HG03196 (cell line): Measurements from ENCODE around the gene RFPL3.
"Not testable (repeated sequence)": the region's sequence is repeated elsewhere in the genome, so short reads cannot be mapped to it uniquely, and the experiment has no call there.

Experiments used
- ATAC-seq: cut with Tn5 transposase; IDR thresholded peaks from one replicate; pipeline ENCODE4 v1.9.1; 2021; ENCODE audit not compliant: unreplicated experiment

The RFPL3 gene

DNA sequence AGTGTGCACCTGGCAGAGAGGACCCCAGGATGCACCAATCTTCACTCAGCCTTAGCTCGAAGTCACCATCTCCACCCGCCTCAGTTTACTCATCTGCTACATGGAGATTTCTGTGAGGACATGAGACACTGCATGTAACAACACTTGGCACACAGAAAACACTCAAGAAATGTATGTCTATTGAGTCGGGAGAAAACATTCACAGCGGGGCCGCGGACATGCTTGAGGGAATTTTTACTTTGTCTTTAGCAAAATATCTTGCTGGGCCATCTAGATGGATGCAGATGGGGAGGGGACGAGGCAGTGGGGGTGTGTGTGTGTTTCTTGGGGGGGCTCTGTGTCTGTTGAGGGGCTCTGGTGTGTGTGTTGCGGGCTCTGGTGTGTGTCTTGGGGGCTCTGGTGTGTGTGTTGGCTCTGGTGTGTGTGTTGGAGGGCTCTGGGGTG lies 28.4 kb upstream of the RFPL3 start:
- no peak for ATAC-seq

DNA sequence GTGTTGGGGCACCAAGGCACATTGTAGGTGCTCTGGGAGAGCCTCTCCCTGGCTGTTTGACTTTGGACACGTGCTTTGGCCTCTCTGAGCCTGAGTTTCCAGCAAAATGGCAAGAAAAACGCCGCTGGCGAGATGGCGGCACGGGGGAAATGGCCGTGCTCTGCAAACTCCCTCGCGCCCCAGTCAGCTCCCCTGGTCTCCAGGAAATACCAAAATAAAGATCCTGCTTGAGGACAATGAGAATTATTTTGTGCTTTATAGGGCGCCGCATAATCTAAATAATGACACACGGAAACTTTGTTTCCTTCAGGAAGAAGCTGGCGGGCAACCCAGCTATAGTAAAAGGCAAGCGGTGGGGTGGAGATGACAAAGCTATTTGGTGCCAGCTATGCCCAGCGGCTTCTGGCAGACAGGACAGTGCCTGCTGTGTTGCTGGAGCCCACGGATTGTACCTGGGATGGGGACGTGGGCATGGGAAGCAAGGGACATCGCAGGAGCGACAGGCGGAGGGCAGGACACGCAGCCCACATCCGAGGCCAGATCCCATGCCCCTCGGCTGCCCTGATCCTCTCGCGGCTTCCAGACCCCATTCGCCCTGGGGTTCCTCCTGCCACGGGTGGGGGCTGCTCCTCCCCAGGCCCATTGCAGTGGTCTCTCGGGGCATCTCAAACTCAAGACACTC lies 26.3 kb upstream of the RFPL3 start:
- no peak for ATAC-seq

- no peak for ATAC-seq
Observed at GRCh38 chr22:32331918-32332725, 25.5 kb upstream of the RFPL3 start.

- ATAC-seq: no peak
Observed at GRCh38 chr22:32333141-32333768, 24.4 kb upstream of the RFPL3 start.

- ATAC-seq: no peak
Observed at GRCh38 chr22:32333769-32334659, 23.7 kb upstream of the RFPL3 start.

- ATAC-seq: no peak
Observed at GRCh38 chr22:32334660-32335365, 22.9 kb upstream of the RFPL3 start.

GRCh38 chr22:32335471-32335870 lies 22.2 kb upstream of the RFPL3 start:
- no peak for ATAC-seq

- ATAC-seq: no peak
Observed at GRCh38 chr22:32336121-32336603, 21.5 kb upstream of the RFPL3 start.

GRCh38 chr22:32336771-32337424 lies 20.8 kb upstream of the RFPL3 start:
- ATAC-seq: no peak

GRCh38 chr22:32337425-32337824 lies 20.2 kb upstream of the RFPL3 start:
- ATAC-seq: not testable (repeated sequence)

- ATAC-seq: no peak
Observed at GRCh38 chr22:32338757-32339156, 18.9 kb upstream of the RFPL3 start.

DNA sequence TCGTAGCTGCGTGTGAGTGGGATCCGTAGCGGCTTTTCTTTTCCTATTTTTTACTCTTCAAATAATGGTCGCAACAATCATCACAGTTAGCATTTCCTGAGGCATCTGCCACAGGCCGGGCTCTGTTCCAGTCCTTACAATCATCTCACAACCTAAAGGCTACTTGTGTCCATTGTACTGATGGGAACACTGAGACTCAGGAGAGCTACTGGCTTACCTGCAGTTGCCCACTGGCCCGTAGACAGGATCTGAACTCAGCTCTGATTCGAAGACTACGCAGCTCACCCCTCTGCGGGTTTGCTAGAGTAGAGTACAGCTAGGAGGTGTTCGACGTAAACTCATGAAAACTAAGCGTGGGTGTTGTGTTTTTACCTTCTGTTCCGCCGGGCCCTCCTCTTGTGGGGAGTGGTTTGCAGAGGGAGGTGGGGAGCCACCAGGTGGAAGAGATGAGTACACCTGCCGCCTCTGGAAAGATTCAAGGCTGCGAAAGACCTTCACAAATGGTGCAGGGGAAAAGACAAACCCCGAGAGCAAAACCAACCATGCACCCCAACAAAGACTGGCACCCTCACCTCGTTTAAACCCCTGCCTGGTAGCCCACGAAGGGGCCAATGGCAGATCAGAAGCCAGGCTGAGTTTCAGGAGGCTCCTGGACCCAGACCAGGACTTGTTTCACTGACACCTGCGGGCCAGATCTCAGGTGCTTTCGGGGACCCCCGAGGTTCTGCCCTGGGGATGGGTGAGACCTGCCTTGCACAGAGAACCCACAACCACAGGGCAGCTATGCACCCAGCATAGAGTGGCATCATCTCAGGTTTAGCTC lies 18.3 kb upstream of the RFPL3 start:
- ATAC-seq: no peak

GRCh38 chr22:32340411-32340810 lies 17.3 kb upstream of the RFPL3 start:
- ATAC-seq: no peak

- no peak for ATAC-seq
Observed at GRCh38 chr22:32341122-32341740, 16.4 kb upstream of the RFPL3 start.

- ATAC-seq: no peak
Observed at GRCh38 chr22:32342977-32343376, 14.7 kb upstream of the RFPL3 start.

DNA sequence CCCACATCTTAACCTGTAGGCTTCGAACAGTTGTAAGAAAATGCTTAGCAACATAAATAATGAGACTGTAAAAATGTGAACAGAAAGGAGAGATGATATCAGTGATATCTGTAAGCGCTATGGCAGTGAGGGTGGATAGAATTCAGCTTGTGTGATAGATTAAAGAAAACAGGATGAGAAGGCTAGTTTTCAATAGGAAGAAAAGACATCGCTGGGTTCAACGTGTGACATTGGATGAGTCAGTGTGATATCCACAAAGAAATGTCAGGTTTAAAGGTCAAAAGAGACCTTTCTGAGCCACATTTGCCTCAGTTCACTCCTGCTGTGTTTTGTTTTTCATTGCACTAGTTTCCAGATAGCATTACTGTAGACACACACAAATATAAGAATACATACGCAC lies 13.7 kb upstream of the RFPL3 start:
- no peak for ATAC-seq

DNA sequence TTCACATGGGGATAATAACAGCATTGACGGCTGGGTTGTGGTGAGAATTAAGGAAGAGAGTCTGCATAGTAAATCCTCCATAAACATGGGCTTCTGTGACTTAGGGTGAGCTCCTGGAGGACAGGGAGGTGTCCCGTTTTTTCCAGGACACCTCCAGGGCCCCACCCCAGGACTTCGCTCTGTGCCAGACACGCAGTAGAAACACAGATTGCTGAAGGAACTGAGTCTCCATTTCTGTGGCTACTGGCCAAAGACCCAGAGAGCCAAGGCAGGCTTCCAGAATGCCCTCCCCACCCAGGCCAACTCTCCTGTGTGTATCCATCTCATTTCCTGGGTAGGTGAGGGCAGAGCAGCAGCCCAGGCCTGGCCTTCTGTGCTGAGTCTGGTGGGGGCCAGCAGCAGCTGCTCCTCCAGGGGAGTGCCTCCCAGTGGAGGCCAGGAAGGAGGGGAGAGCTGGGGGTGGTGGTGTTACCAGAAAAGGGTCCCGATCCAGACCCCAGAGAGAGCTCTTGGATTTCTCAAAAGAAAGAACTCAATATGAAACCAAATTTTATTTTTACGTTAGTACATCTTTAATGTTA lies 9.5 kb upstream of the RFPL3 start:
- no peak for ATAC-seq

DNA sequence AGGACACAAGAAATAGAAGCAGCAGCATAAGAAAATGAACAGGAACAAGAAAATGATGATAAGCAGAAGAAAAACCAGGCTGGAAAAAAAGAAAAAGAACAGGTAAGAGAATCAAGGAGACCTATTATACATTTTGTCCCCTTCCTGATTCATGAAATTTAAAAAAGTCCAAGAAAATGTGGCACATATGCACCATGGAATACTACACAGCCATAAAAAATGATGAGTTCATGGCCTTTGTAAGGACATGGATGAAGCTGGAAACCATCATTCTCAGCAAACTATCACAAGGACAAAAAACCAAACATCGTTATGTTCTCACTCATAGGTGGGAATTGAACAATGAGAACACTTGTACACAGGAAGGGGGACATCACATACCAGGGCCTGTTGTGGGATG lies 5.8 kb upstream of the RFPL3 start:
- ATAC-seq: not testable (repeated sequence)
